Brain microvascular endothelial cell (primary cell): ENCODE results near the gene KIF25.

ENCODE experiments used
- DNase-seq: peaks from one replicate; pipeline ENCODE4 v3.0.0-alpha.2; 2020
- H3K27ac ChIP-seq: fragments of 250-450 bp; sonication (Bioruptor Pico); 2 replicates; pipeline ENCODE4 v1.5.1; 2020; ENCODE audit warnings: mild to moderate bottlenecking, moderate library complexity
- H3K27me3 ChIP-seq: fragments of 250-450 bp; sonication (Bioruptor Pico); replicated peaks from 2 replicates; pipeline ENCODE4 v1.5.1; 2020; ENCODE audit warnings: mild to moderate bottlenecking
- H3K36me3 ChIP-seq: fragments of 250-450 bp; sonication (Bioruptor Pico); replicated peaks from 2 replicates; pipeline ENCODE4 v1.5.1; 2020; ENCODE audit warnings: mild to moderate bottlenecking
- H3K4me3 ChIP-seq: 2 replicates; pipeline ENCODE4 v1.5.1; 2011; ENCODE audit warnings: low read depth, mild to moderate bottlenecking, control low read depth, low read length, moderate library complexity
- CTCF ChIP-seq: IDR thresholded peaks from 2 replicates; pipeline ENCODE4 v1.5.1; 2011; ENCODE audit warnings: low read depth, mild to moderate bottlenecking, moderate library complexity, low read length, control low read depth, inconsistent platforms; ENCODE audit errors: missing control alignments
- in situ Hi-C: cut with HindIII; loops from 2 replicates; pipeline ENCODE4 v1.10.0; 2017; ENCODE audit warnings: low sequenced_read_pairs, low pct_ligation_motif_present

The KIF25 gene

DNA sequence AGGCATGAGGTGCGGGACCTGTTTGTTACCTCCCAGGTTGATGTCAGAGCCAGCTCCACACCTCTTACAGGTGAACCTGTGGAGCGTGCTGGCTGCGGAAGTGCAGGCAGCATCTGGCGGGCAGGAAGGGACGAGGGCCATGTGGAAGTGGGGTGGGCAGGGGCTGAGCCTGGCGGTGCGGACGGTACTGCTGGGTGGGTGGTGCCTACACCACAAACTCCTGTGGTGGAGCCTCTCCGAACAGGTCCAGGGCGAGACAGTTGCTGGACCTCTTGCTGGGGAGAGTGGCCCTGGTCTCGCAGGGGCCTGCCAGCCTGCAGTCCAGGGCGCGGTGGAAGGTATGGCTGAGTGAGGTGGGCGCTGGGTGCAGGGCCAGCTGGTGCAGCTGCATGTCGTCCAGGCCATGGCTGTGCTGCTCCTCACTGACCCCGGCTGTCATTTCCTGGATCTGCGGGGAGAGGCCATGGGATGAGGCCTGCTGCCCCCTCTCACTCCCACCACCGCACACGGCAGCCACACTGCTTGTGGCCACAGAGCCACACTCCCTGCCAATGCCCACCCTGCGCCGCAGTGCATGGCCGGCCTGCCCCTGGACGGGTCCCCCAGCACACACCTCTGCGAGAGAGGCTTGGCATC is 59.5 kb downstream of the KIF25 start:
- H3K4me3 ChIP-seq: no peak overlapping the region
- no peak for TF ChIP-seq CTCF
- in situ Hi-C loops: no loop called here
- H3K27ac ChIP-seq: no peak overlapping the region
- DNase-seq: no peak
- no peaks in the 10 kb centered on the region for H3K27me3 ChIP-seq
- H3K36me3 ChIP-seq: no peaks in the 10 kb centered on the region

DNA sequence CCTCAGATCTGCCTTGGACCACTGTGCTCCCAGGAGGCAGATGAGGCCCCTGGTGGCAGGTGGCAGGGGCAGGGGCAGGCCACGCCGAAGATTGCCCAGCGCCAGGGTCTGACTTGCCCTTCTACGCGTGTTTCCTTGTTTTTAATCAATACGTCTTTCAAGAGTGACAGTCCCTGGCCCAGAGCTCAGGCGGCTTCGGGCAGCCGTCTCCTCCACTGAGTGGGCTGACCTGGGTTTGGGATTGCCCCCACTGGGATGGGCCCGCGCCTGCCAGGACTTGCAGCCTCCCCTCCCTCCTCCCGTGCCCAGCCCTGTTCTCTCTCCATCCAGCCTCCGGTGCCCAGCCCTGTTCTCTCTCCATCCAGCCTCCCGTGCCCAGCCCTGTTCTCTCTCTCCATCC is 60.4 kb downstream of the KIF25 start:
- no peak for DNase-seq
- no peak overlapping the region for H3K27ac ChIP-seq
- no peak overlapping the region for H3K4me3 ChIP-seq
- TF ChIP-seq CTCF: no peak
- in situ Hi-C loops: no loop called here
- no peaks in the 10 kb centered on the region for H3K27me3 ChIP-seq
- H3K36me3 ChIP-seq: no peaks in the 10 kb centered on the region

DNA sequence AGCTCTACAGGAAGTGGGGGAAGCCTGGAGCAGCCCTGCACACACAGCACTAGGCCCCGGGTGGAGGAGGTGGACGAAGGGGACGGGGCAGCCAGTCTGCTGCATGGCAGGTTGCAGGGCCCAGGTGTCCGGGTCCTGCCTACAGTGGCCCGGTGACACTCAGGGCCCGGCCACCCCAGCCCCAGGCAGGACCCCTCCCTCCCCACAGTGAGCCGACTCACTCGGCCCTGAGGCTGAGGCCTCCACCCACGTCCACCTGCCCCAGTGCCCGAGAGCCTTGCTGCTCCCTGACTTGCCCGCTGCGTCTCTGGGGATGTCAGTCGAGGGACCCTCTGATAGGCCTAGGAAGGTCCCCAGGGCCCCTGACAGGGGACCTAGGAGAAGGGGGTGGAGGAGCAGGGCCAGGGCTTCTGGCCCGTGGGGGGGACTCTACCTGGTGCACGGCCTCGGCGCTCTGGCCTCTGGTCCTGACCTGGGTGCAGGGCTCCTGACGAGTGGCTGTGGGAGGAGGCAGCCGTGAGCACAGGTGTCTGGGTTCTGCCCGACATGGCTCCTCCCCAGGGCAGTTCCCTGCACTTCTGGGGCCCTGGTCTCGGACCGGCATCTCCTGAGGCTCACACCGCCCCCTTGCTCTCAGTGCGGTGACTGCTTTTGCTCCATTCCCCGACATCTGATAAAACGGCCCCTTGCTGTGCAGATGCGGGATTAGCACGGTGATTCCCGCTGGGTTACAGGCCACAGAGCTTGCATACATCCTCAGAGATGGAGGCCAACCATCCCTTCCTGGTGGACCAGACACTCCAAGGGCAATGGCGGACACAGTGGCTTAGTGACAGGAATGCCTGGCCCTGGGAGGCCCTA is 61.5 kb downstream of the KIF25 start:
- no peak overlapping the region for H3K4me3 ChIP-seq
- no peaks in the 10 kb centered on the region for H3K27me3 ChIP-seq
- TF ChIP-seq CTCF: no peak
- no peak for DNase-seq
- no peaks in the 10 kb centered on the region for H3K36me3 ChIP-seq
- no peak overlapping the region for H3K27ac ChIP-seq
- in situ Hi-C loops: no loop called here

DNA sequence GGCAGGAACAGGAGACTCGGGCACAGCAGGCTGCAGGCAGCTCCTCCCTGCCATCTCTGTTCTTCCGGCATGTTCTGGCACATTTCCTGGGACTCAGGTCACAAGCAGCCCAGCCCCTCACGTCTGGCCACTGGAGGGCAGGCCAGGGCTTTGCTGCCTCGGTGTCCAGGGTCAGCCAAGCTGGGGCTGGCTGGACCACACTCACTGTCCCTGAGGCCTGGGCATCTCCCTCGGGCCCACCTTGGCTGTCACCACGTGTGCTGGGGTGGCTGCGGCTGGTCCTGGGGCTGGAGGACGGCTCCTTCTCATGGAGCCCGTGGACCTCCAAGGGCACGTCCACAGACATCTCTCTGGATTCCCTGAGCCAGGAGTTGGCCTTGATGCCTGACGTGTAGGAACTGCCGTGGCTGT is 63.1 kb downstream of the KIF25 start:
- no peaks in the 10 kb centered on the region for H3K27me3 ChIP-seq
- no peak overlapping the region for H3K27ac ChIP-seq
- no peaks in the 10 kb centered on the region for H3K36me3 ChIP-seq
- in situ Hi-C loops: no loop called here
- H3K4me3 ChIP-seq: no peak overlapping the region
- peak; percentile 72 for TF ChIP-seq CTCF
- DNase-seq: peak; percentile 62

DNA sequence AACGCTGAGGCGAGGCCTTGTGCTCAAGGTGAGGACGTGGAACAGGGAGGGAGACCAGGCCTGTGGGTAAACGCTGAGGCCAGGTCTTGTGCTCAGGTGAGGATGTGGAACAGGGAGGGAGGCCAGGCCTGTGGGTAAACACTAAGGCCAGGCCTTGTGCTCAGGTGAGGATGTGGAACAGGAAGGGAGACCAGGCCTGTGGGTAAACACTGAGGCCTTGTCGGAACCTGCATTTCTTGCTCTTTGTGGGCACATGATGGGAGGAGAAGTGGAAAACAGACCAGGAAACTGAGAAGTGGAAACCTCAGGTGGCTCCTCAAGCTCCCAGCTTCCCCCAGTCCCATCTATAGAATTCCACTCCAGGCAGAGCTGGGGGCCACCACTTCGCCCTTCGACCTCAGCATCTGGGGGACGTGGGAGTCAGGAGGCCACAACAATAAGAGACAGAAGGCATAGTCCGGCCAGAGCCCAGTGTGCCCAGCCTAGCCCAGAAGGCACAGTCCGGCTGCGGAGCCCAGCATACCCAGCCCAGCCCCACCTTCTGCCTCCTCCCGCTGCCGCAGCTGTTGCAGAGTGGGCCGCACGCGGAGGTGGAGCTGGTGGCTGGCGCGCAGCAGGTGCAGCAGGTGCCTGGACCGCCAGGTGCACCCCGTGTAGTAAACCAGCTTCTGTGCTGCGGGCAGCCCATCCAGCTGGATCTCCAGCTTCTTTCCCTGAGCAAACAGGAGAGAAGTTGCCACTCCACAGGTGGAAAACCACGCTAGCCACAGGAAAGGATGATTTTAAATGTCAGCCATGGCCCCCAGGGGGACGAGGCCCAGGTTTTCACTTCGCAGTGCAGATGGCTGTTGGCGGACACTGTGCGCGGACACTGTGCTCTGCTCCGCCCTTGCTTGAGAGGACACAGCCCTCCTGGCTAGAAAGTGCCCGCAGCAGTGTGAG is 64.1 kb downstream of the KIF25 start:
- no peak for TF ChIP-seq CTCF

More for the DNA sequence above, 64.1 kb downstream of the KIF25 start:
- Histone ChIP-seq H3K4me3 (no peak overlapping the region), H3K36me3 (no peaks in the 10 kb centered on the region), H3K27me3 (no peaks in the 10 kb centered on the region), H3K27ac (no peak overlapping the region)
- DNase-seq: no peak
- in situ Hi-C loops: no loop called here
